Activated CD8-positive, alpha-beta memory T cell treated with anti-CD3 and anti-CD28 coated beads, Interleukin-2, amount 10 ng/mL, durations not matched to agents 7 days and 5 days (primary cell): Measurements from ENCODE around the gene STK38. TPM values are rescaled to one million over a fixed set of nuclear protein-coding genes. Genes with fewer than 3 reads are reported as not detected.
A peak's percentile ranks its signal among the peaks of the same experiment; 100 is the strongest.
"Not testable (repeated sequence)": the region's sequence is repeated elsewhere in the genome, so short reads cannot be mapped to it uniquely, and the experiment has no call there.

Source experiments
- ATAC-seq: fragments of 150-1000 bp; cut with Tn5 transposase; one replicate; pipeline ENCODE4 v1.10.0; 2021; ENCODE audit warnings: moderate library complexity
- CTCF ChIA-PET: fragments of 350-600 bp; sonication (Branson Sonifier 250); formaldehyde crosslinking; loops from one replicate; lab custom pipeline; 2021; ENCODE audit warnings: antibody characterized with exemption; lab: Charles Lee
- DNase-seq: peaks from one replicate; pipeline ENCODE4 v3.0.0-alpha.2; 2020
- H3K27ac Mint-ChIP-seq: one replicate; pipeline ENCODE4 v1.8.0; 2021; ENCODE audit warnings: mild to moderate bottlenecking, mixed read lengths
- H3K27me3 Mint-ChIP-seq: one replicate; pipeline ENCODE4 v1.8.0; 2021; ENCODE audit warnings: mixed read lengths
- H3K36me3 Mint-ChIP-seq: one replicate; pipeline ENCODE4 v1.8.0; 2021; ENCODE audit warnings: mild to moderate bottlenecking, mixed read lengths
- H3K4me1 Mint-ChIP-seq: one replicate; pipeline ENCODE4 v1.8.0; 2021; ENCODE audit warnings: mixed read lengths
- H3K4me3 Mint-ChIP-seq: one replicate; pipeline ENCODE4 v1.8.0; 2021; ENCODE audit warnings: mild to moderate bottlenecking, moderate library complexity, mixed read lengths
- H3K9me3 Mint-ChIP-seq: one replicate; pipeline ENCODE4 v1.8.0; 2022; ENCODE audit warnings: low read depth, mixed read lengths
- total RNA-seq, 2 experiments: library from RNA; stranded (reverse); gene quantifications; one replicate each; pipeline ENCODE4 v1.2.3, GENCODE V29; 2021

STK38 gene
- 10 to 100 TPM; 47.7 to 54.7 TPM for total RNA-seq

DNA sequence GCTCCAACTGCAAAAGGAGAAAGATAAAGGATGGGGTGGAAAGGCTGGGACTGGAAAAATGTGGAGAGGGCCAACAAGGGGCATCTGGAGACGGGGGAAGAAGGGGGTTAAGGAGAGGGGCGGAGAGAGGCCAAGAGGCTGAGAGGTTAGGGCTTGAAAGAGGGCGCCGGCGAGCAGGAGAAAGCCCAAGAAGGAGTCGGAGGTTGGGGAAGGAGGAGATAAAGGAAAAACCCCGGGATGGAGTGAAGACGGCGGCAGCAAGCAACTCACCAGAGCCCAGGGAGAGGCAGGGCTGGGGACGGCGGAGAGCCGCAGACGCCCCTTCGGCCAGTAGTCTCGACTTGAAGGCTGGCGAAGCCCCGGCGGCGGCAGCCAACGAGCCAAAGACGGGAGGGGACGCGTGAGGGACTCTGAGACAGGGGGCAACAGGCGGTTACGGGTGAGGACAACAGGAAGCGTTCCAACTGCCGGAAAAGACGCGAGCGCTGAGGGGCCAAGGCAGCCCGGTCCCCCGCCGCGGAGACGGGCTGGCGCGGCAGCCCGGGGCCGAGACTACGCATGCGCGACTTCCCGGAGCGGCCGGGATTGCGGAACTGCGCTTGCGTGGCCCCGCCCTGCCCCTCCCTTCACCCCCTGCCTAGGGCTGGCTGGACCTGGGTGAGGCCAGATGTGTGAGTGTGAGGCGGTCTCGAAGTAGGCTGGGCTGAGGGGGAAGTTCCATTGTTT is at the start of gene STK38:
Gene STK38 (minus strand): TSS at position 560 of the 726 bp plus-strand sequence. CDS start 7,277 bp downstream, outside the sequence.
- H3K27ac Mint-ChIP-seq: peak within 1 kb of the TSS; percentile 93
- H3K4me3 Mint-ChIP-seq: peak within 1 kb of the TSS; percentile 99
- H3K9me3 Mint-ChIP-seq: no peaks in the 10 kb centered on the region
- CTCF ChIA-PET: interaction anchor here (1.1 to 3.7 kb wide), 3 partner anchors 32 to 124 kb away, joined by 3 to 27 read pairs (median 5); no protein-coding TSS in a partner anchor
- ATAC-seq (peak; percentile 93), DNase-seq (peak; percentile 96)
- H3K27me3 Mint-ChIP-seq: no peaks in the 10 kb centered on the region
- H3K4me1 Mint-ChIP-seq: peaks cover 41% of the 10 kb centered on the region
- peaks cover 12% of the 10 kb centered on the region for H3K36me3 Mint-ChIP-seq

DNA sequence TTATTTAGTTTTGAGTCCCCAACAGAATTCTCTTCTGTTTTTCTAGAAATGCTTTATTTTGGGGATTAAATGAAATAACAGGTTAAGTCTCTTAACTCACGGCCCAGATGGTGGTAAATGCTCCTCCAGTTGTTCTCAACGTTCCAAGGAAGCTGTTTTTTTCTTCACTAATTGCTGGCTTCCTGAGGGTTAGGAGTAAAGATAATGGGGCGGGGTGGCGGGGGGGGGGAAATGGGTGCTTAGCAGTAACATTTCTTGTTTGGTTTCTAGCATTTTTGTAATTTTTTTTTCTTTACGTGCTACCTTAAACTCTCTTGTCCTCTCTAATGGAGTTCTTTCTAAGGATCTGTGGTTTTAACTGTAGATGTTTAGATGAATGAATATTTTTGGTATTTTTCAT is 49.1 kb upstream of the STK38 start:
- DNase-seq (no peak), ATAC-seq (no peak)
- peaks cover 57% of the 10 kb centered on the region for H3K4me1 Mint-ChIP-seq
- H3K27me3 Mint-ChIP-seq: peaks cover 2% of the 10 kb centered on the region
- CTCF ChIA-PET: interaction anchor here (0.7 to 5.7 kb wide), 8 partner anchors 16 to 1317 kb away, joined by 3 to 27 read pairs (median 4); no protein-coding TSS in a partner anchor
- peak overlapping the region; percentile 98 for H3K4me3 Mint-ChIP-seq
- H3K9me3 Mint-ChIP-seq: no peaks in the 10 kb centered on the region
- peak overlapping the region; percentile 100 for H3K27ac Mint-ChIP-seq
- H3K36me3 Mint-ChIP-seq: peaks cover 70% of the 10 kb centered on the region

DNA sequence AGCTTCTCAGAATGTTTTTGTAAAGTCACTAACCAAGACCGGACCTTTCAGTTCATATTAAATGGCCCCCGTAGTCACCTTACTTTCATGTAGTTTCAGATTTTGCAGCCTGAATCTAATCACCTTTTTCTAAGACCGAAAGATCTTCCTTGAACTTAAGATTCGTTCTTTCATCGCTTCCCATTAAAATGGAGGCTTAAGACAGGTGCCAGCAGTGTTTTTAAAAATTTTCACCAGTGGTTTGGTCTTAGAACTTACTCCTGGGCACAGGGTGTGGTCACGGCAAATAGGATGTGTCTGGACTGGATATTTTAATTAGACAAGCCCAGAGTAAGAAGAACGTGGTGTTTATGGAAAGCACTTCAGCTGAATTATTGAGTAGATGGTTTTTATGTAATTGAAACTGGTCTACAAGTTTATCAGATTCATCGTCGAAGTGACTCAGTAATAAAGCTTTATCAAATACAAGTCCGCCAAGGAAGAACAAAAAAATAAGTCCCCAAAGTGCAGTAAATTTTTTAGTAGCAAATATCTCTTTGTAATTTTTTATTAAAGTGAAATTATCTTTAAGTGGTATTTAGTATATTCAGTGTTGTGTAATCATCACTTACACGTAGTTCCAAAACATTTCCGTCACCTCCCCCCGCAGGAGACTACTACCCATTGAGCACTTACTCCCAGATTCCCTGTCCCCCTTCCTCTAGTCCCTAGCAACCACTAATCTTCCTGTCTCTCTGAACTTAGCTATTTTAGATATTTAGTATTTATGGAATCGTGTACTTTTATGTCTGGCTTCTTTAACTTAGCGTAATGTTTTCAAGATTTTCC is 47.8 kb upstream of the STK38 start:
- H3K27ac Mint-ChIP-seq: peak overlapping the region; percentile 100
- peak; percentile 56 for DNase-seq
- H3K27me3 Mint-ChIP-seq: peaks cover 2% of the 10 kb centered on the region
- H3K36me3 Mint-ChIP-seq: peaks cover 57% of the 10 kb centered on the region
- no peak for ATAC-seq
- peak overlapping the region; percentile 98 for H3K4me3 Mint-ChIP-seq
- CTCF ChIA-PET: interaction anchor here (1.1 to 5.7 kb wide), 4 partner anchors 50 to 172 kb away, joined by 3 to 27 read pairs (median 10); partner anchors contain the start of gene CDKN1A
- H3K4me1 Mint-ChIP-seq: peaks cover 47% of the 10 kb centered on the region
- H3K9me3 Mint-ChIP-seq: no peaks in the 10 kb centered on the region

DNA sequence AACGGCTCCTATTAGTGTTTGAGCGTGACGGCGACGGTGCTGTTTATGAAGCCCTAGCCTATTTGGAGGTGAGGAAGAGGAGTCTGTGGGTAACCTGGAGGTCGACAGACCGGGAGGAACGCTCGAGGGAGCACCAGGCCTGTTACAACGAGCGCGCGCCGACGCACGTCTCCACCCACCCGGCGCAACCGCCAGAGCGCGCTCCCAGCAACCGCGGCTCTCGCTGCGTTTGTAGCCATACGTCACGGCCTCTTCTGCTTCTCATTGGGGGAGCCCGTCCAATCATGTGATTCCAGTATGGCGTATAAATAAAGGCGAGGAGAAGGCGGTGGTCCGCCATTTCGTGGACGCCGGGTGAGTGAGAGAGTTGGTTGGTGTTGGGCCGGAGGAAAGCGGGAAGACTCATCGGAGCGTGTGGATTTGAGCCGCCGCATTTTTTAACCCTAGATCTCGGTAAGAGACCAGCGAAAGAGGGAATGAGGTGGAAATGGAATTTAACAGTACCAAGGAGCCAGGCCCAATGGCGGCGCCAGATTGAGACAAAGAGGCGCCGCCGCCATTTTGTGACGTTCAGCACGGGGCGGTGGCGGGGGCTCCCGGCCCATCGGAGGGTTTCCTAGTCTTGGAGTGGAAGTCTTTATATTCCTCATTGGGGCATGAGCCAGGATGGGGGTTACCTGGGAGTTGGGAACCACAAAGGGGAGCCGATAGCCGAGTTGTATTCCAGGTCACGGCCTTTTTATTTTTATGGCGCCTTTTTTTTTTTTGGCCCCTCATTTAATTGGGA is 46.9 kb upstream of the STK38 start, which contains the start of gene SRSF3:
Gene SRSF3 (plus strand): TSS at position 334 of the 787 bp plus-strand sequence. CDS start 2,401 bp downstream, outside the sequence.
- peak; percentile 98 for DNase-seq
- Mint-ChIP-seq H3K27ac (peak within 1 kb of the TSS; percentile 100), H3K27me3 (peaks cover 2% of the 10 kb centered on the region), H3K4me1 (peaks cover 41% of the 10 kb centered on the region), H3K9me3 (no peaks in the 10 kb centered on the region), H3K36me3 (peaks cover 49% of the 10 kb centered on the region), H3K4me3 (peak within 1 kb of the TSS; percentile 98)
- peak; percentile 91 for ATAC-seq
- CTCF ChIA-PET: interaction anchor here (1.2 to 2.8 kb wide), 8 partner anchors 14 to 171 kb away, joined by 3 to 15 read pairs (median 4); partner anchors contain the start of gene CDKN1A

DNA sequence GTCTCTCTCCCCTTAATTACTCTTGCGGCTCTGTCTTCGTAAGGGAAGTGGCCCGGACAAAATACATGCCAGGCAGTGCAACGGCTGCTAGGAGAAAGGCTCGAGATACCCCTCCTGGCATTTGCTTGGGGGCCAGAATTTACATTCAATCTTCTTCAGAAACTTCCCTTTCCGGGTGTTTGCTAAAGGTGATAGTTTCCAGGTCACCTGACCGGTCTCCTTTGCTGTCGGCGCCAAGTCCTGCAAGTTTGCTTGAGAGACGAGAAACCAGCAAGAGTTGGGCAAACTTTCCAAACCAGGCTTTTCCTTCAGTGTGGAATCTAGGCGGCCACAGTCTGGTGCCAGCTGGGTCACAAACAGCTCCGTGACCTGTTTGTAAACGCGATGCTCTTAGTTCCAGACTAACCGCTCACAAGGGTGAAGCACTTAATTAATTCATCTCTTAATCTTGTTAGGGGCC is 46.3 kb upstream of the STK38 start:
- Mint-ChIP-seq H3K4me1 (peaks cover 35% of the 10 kb centered on the region), H3K27me3 (peaks cover 2% of the 10 kb centered on the region), H3K36me3 (peaks cover 43% of the 10 kb centered on the region), H3K27ac (peak overlapping the region; percentile 100), H3K4me3 (peak overlapping the region; percentile 98), H3K9me3 (no peaks in the 10 kb centered on the region)
- CTCF ChIA-PET: interaction anchor here (1.2 to 1.8 kb wide), 7 partner anchors 14 to 170 kb away, joined by 3 to 6 read pairs (median 4); no protein-coding TSS in a partner anchor
- ATAC-seq (peak; percentile 25), DNase-seq (peak; percentile 75)

DNA sequence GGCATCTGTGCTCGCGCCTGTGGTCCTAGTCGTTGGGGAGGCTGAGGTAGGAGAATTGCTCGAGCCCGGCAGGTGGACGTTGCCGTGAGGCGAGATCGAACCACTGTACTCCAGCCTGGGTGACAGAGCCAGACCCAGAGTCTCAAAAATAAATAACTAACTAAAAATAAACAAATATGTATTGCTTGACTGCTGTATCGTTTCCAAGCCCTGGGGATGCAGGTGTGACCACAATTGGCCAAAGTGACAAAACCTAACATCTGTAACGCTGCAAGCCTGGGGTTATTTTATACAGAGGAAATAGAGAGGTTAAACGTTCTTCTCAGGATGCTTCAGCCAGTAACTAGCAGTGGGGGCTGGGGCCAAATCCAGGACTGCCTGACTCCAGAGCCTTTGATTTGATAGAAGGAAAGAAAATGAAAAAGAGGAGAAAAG is 45.0 kb upstream of the STK38 start:
- Mint-ChIP-seq H3K4me3 (peak overlapping the region; percentile 74), H3K9me3 (no peaks in the 10 kb centered on the region), H3K27me3 (peaks cover 2% of the 10 kb centered on the region), H3K4me1 (peaks cover 25% of the 10 kb centered on the region), H3K36me3 (peaks cover 29% of the 10 kb centered on the region), H3K27ac (peak overlapping the region; percentile 96)
- DNase-seq (peak; percentile 63), ATAC-seq (no peak)
- CTCF ChIA-PET: interaction anchor here (0.5 to 1.8 kb wide), 4 partner anchors 12 to 167 kb away, joined by 3 to 5 read pairs (median 4); no protein-coding TSS in a partner anchor

DNA sequence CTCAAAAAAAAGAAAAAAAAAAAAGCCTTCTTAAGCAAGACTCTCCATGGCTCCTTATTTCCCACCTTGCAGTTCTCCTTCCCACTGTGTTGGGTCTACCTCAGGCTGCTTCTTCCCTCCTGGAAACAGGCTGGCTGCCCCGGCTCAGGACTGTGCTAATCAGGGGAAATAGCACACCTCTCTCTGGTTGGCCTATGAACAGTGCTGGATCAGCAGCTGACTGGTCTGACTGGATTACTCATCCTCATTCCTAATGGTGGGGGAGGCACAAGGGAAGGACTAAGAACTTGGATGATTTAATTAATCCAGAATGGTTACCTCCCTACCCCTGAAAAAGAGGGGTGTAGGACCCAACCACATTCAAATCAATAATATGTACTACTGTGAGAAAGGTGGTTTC is 43.0 kb upstream of the STK38 start:
- ATAC-seq (no peak), DNase-seq (no peak)
- CTCF ChIA-PET: interaction anchor here (1.0 kb wide), 1 partner anchor 168 kb away, joined by 3 read pairs; no protein-coding TSS in a partner anchor
- no peaks in the 10 kb centered on the region for H3K9me3 Mint-ChIP-seq
- H3K36me3 Mint-ChIP-seq: peaks cover 10% of the 10 kb centered on the region
- H3K4me3 Mint-ChIP-seq: no peak overlapping the region
- H3K27me3 Mint-ChIP-seq: peaks cover 2% of the 10 kb centered on the region
- no peak overlapping the region for H3K27ac Mint-ChIP-seq
- peaks cover 19% of the 10 kb centered on the region for H3K4me1 Mint-ChIP-seq

DNA sequence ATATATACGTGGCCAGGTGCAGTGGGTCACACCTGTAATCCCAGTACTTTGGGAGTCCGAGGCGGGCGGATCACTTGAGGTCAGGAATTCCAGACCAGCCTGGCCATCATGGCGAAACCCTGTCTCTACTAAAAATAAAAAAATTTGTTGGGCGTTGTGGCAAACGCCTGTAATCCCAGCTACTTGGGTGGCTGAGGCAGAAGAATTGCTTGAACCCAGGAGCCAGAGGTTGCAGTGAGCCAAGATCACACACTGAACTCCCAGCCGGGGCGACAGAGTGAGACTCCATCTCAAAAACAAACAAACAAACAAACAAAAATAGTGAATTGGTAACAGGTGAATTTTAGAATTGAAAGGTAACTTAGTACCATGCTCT is 41.7 kb upstream of the STK38 start:
- ATAC-seq, H3K27me3 Mint-ChIP-seq, H3K36me3 Mint-ChIP-seq, H3K9me3 Mint-ChIP-seq, H3K4me3 Mint-ChIP-seq, DNase-seq, H3K27ac Mint-ChIP-seq: not testable (repeated sequence)
- peaks cover 19% of the 10 kb centered on the region for H3K4me1 Mint-ChIP-seq
- CTCF ChIA-PET: interaction anchor here (1.0 to 1.3 kb wide), 2 partner anchors 9 to 192 kb away, joined by 3 to 4 read pairs; no protein-coding TSS in a partner anchor

DNA sequence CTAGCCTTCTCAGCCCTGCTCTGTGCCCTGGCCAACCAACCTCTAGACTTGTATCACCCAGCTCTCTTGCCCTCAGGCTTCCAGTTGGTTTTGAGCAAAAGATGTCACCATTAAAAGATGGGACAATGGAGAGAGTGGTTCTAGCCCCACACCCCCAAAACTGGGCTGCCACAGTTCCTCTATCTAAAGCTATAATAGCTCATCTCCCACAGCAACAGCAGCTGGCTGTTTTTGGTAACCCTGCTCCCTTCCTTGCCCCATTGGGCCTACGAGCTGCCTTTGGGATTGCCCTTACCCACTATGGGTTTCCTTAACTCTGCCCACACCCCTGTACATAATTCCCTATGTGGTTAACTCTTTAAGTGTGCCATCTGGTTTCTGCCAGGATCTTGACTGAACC is 39.3 kb upstream of the STK38 start:
- no peak overlapping the region for H3K4me3 Mint-ChIP-seq
- H3K27ac Mint-ChIP-seq: no peak overlapping the region
- ATAC-seq (no peak), DNase-seq (no peak)
- H3K36me3 Mint-ChIP-seq: no peaks in the 10 kb centered on the region
- H3K4me1 Mint-ChIP-seq: peaks cover 6% of the 10 kb centered on the region
- CTCF ChIA-PET: interaction anchor here (0.6 kb wide), 1 partner anchor 28 kb away, joined by 3 read pairs; no protein-coding TSS in a partner anchor
- H3K9me3 Mint-ChIP-seq: no peaks in the 10 kb centered on the region
- no peaks in the 10 kb centered on the region for H3K27me3 Mint-ChIP-seq

DNA sequence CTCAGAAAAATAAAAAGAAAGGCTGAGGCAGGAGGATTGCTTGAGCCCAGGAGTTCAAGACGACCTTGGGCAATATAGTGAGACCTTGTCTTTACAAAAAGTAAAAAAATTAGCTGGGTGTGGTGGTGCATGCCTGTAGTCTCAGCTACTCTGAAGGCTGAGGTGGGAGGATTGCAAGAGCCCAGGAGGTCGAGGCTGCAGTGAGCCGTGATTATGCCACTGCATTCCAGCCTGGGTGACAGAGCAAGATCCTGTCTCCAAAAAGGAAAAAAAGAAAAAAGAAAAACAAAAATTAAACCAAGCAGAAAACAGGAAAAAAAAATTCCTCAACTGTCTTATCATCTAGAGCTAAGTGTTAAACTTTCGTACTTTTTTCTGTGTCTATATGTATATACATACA is 34.4 kb upstream of the STK38 start:
- ATAC-seq (no peak), DNase-seq (no peak)
- H3K9me3 Mint-ChIP-seq: no peaks in the 10 kb centered on the region
- H3K4me1 Mint-ChIP-seq: peaks cover 7% of the 10 kb centered on the region
- H3K4me3 Mint-ChIP-seq: no peak overlapping the region
- no peaks in the 10 kb centered on the region for H3K36me3 Mint-ChIP-seq
- H3K27me3 Mint-ChIP-seq: no peaks in the 10 kb centered on the region
- CTCF ChIA-PET: interaction anchor here (1.5 kb wide), 1 partner anchor 13 kb away, joined by 5 read pairs; no protein-coding TSS in a partner anchor
- no peak overlapping the region for H3K27ac Mint-ChIP-seq

DNA sequence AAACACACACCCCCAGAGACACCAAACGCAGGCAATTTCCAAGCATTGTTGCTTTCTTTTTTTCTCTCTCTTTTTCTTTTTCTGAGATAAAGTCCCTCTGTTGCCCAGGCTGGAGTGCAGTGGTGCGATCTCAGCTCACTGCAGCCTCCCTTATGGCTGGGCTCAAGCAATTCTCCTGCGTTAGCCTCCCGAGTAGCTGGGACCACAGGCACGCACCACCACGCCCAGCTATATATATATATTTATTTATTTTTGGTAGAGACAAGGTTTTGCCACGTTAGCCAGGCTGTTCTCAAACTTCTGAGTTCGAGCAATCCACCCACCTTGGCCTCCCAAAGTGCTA is 32.9 kb upstream of the STK38 start:
- Mint-ChIP-seq H3K27ac (no peak overlapping the region), H3K36me3 (no peaks in the 10 kb centered on the region), H3K9me3 (no peaks in the 10 kb centered on the region), H3K27me3 (no peaks in the 10 kb centered on the region), H3K4me3 (no peak overlapping the region), H3K4me1 (peaks cover 7% of the 10 kb centered on the region)
- ATAC-seq (no peak), DNase-seq (no peak)
- CTCF ChIA-PET: interaction anchor here (0.6 to 2.2 kb wide), 14 partner anchors 9 to 239 kb away, joined by 3 to 11 read pairs (median 4); partner anchors contain the start of gene ETV7

DNA sequence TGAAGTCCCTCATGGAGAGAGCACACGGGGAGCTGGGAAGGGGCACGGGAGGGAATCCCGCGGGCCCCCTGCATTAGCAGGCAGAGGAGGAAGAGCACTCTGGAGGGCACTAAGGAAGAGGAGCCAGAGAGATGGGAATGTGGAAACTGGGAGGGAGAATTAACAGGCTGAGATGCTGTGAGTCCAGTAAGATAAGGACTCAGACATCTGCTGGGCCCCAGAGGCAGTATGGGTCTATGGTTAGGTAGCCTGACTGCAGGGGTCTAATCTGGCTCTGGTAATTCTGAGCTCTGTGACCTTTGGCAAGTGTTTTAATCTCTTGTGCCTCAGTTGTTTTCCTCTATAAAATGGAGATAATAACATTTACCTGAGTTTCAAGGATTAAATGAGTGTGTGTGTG is 31.2 kb upstream of the STK38 start:
- DNase-seq (no peak), ATAC-seq (no peak)
- CTCF ChIA-PET: interaction anchor here (1.7 to 2.2 kb wide), 2 partner anchors 33 to 191 kb away, joined by 5 to 6 read pairs; partner anchors contain the start of gene ETV7
- Mint-ChIP-seq H3K27ac (no peak overlapping the region), H3K4me1 (peaks cover 7% of the 10 kb centered on the region), H3K9me3 (no peaks in the 10 kb centered on the region), H3K36me3 (no peaks in the 10 kb centered on the region), H3K4me3 (no peak overlapping the region), H3K27me3 (no peaks in the 10 kb centered on the region)
